GM12878 (cell line): Measurements from ENCODE around the gene CCR7. TPM values are rescaled to one million over a fixed set of nuclear protein-coding genes. Genes with fewer than 3 reads are reported as not detected.

Experiments
- ATF7 ChIP-seq: fragments of 450-650 bp; IDR thresholded peaks from 2 replicates; pipeline ENCODE4 v1.6.1; 2016; ENCODE audit warnings: low read depth, mild to moderate bottlenecking
- CHD1 ChIP-seq: IDR thresholded peaks from 2 replicates; pipeline ENCODE4 v1.6.1; 2012; ENCODE audit warnings: low read depth, low read length, improper control_type of control experiment
- CHD2 ChIP-seq: IDR thresholded peaks from 2 replicates; pipeline ENCODE4 v1.6.1; 2011; ENCODE audit warnings: low read depth, low read length, improper control_type of control experiment, borderline replicate concordance
- CREM ChIP-seq: IDR thresholded peaks from 2 replicates; pipeline ENCODE4 v1.6.1; 2014; ENCODE audit warnings: antibody characterized with exemption, low read depth
- E2F4 ChIP-seq: IDR thresholded peaks from 2 replicates; pipeline ENCODE4 v1.6.1; 2012; ENCODE audit warnings: low read depth, low read length, improper control_type of control experiment
- IKZF1 ChIP-seq: fragments of 450-650 bp; conservative IDR thresholded peaks from 2 replicates; pipeline ENCODE4 v1.6.1; 2017; ENCODE audit warnings: antibody characterized with exemption, mild to moderate bottlenecking
- JUND ChIP-seq: IDR thresholded peaks from 2 replicates; pipeline ENCODE4 v1.6.1; 2012; ENCODE audit warnings: low read depth, mild to moderate bottlenecking, low read length, improper control_type of control experiment, moderate library complexity
- LARP7 ChIP-seq: fragments of 450-650 bp; IDR thresholded peaks from 2 replicates; pipeline ENCODE4 v1.6.1; 2017; ENCODE audit warnings: mild to moderate bottlenecking
- MAX ChIP-seq: IDR thresholded peaks from 2 replicates; pipeline ENCODE4 v1.6.1; 2012; ENCODE audit warnings: low read depth, low read length, improper control_type of control experiment
- MEF2B ChIP-seq: fragments of 450-650 bp; IDR thresholded peaks from 2 replicates; pipeline ENCODE4 v1.6.1; 2018; ENCODE audit warnings: mild to moderate bottlenecking, moderate library complexity; ENCODE audit not compliant: partially characterized antibody, poor library complexity, severe bottlenecking
- NRF1 ChIP-seq: conservative IDR thresholded peaks from 2 replicates; pipeline ENCODE4 v1.6.1; 2011; ENCODE audit warnings: mild to moderate bottlenecking, low read depth, low read length, improper control_type of control experiment
- POLR2AphosphoS2 ChIP-seq: IDR thresholded peaks from 2 replicates; pipeline ENCODE4 v1.6.1; 2011; ENCODE audit warnings: low read depth, mild to moderate bottlenecking, low read length, improper control_type of control experiment, moderate library complexity
- RELB ChIP-seq: fragments of 450-650 bp; IDR thresholded peaks from 2 replicates; pipeline ENCODE4 v1.6.1; 2017; ENCODE audit warnings: low read depth, mild to moderate bottlenecking, moderate library complexity
- SIX5 ChIP-seq: IDR thresholded peaks from 2 replicates; pipeline ENCODE4 v1.6.1; 2011; ENCODE audit warnings: mild to moderate bottlenecking, low read depth, low read length, moderate library complexity; ENCODE audit not compliant: severe bottlenecking
- TAF1 ChIP-seq: IDR thresholded peaks from 2 replicates; pipeline ENCODE4 v1.6.1; 2011; ENCODE audit warnings: mild to moderate bottlenecking, low read depth, low read length, borderline replicate concordance
- TARDBP ChIP-seq: IDR thresholded peaks from 2 replicates; pipeline ENCODE4 v1.6.1; 2016; ENCODE audit warnings: borderline replicate concordance
- TBL1XR1 ChIP-seq: IDR thresholded peaks from 2 replicates; pipeline ENCODE4 v1.6.1; 2012; ENCODE audit warnings: low read depth, low read length, improper control_type of control experiment
- USF1 ChIP-seq: IDR thresholded peaks from 2 replicates; pipeline ENCODE4 v1.6.1; 2011; ENCODE audit warnings: borderline replicate concordance, low read depth, mild to moderate bottlenecking, moderate library complexity, mixed read lengths, low read length; ENCODE audit not compliant: insufficient read depth; ENCODE audit errors: extremely low read length
- ZNF384 ChIP-seq: IDR thresholded peaks from 2 replicates; pipeline ENCODE4 v1.6.1; 2012; ENCODE audit warnings: low read depth, mild to moderate bottlenecking, low read length, improper control_type of control experiment, borderline replicate concordance
- polyA plus RNA-seq, 11 experiments: library from polyadenylated mRNA; depleted of rRNA in 4 of 11; unstranded in 6 of 11; stranded (reverse) in 5 of 11; fragments of >200 nt; fragmentation: Nextera tagmentation in 4 of 11; fragmentation: Illumina TruSeq in 1 of 11; extraction: Ambion mirVana in 4 of 11; extraction: Trizol in 1 of 11; gene quantifications; 1 replicate in 1 of 11; 2 replicates in 10 of 11; pipeline versions ENCODE4 v1.2.1 to v1.2.3, GENCODE V29; 2011 to 2016; ENCODE audit warnings: inconsistent platforms in 2 of 11, missing spikeins in 2 of 11, low read depth in 1 of 11
- total RNA-seq, 4 experiments: library from RNA; depleted of rRNA in 3 of 4; stranded (reverse); fragments of >200 nt in 3 of 4; fragmentation: Illumina TruSeq in 1 of 4; extraction: Trizol in 1 of 4; gene quantifications; 2 replicates each; pipeline versions ENCODE4 v1.2.1 to v1.2.3, GENCODE V29; 2013 to 2021
- TF ChIP-seq, protein P1 (sequence below): IDR thresholded peaks from 2 replicates; pipeline ENCODE4 v1.6.1; 2012; ENCODE audit warnings: low read length, inconsistent platforms
- TF ChIP-seq, protein P2 (sequence below): fragments of 150-350 bp; IDR thresholded peaks from 2 replicates; pipeline ENCODE4 v1.6.1; 2014; ENCODE audit warnings: mild to moderate bottlenecking, low read depth, low read length
- TF ChIP-seq, protein P3 (sequence below): fragments of 450-650 bp; IDR thresholded peaks from 2 replicates; pipeline ENCODE4 v1.6.1; 2017; ENCODE audit warnings: mild to moderate bottlenecking

The CCR7 gene
- total and polyA plus RNA-seq, 10 of the 15 experiments (the other 5 are each of a cell fraction or from before 2014, with no cell fraction given) = 131 to 1,171 (median 260) TPM

- TF ChIP-seq JUND (no peak), CHD2 (no peak), MEF2B (no peak), IKZF1 (no peak), CREM (no peak), LARP7 (no peak), TBL1XR1 (no peak), POLR2AphosphoS2 (peak; percentile 7; the same call in 1 of the 2 replicates), ATF7 (no peak), ZNF384 (no peak), SIX5 (no peak), USF1 (no peak), E2F4 (no peak), TAF1 (no peak), MAX (no peak), TARDBP (no peak), RELB (no peak), NRF1 (no peak), CHD1 (no peak)
- TF ChIP-seq, protein P1, sequence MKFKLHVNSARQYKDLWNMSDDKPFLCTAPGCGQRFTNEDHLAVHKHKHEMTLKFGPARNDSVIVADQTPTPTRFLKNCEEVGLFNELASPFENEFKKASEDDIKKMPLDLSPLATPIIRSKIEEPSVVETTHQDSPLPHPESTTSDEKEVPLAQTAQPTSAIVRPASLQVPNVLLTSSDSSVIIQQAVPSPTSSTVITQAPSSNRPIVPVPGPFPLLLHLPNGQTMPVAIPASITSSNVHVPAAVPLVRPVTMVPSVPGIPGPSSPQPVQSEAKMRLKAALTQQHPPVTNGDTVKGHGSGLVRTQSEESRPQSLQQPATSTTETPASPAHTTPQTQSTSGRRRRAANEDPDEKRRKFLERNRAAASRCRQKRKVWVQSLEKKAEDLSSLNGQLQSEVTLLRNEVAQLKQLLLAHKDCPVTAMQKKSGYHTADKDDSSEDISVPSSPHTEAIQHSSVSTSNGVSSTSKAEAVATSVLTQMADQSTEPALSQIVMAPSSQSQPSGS = no peak
- TF ChIP-seq, protein P2, sequence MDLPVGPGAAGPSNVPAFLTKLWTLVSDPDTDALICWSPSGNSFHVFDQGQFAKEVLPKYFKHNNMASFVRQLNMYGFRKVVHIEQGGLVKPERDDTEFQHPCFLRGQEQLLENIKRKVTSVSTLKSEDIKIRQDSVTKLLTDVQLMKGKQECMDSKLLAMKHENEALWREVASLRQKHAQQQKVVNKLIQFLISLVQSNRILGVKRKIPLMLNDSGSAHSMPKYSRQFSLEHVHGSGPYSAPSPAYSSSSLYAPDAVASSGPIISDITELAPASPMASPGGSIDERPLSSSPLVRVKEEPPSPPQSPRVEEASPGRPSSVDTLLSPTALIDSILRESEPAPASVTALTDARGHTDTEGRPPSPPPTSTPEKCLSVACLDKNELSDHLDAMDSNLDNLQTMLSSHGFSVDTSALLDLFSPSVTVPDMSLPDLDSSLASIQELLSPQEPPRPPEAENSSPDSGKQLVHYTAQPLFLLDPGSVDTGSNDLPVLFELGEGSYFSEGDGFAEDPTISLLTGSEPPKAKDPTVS = no peak
- TF ChIP-seq, protein P3, sequence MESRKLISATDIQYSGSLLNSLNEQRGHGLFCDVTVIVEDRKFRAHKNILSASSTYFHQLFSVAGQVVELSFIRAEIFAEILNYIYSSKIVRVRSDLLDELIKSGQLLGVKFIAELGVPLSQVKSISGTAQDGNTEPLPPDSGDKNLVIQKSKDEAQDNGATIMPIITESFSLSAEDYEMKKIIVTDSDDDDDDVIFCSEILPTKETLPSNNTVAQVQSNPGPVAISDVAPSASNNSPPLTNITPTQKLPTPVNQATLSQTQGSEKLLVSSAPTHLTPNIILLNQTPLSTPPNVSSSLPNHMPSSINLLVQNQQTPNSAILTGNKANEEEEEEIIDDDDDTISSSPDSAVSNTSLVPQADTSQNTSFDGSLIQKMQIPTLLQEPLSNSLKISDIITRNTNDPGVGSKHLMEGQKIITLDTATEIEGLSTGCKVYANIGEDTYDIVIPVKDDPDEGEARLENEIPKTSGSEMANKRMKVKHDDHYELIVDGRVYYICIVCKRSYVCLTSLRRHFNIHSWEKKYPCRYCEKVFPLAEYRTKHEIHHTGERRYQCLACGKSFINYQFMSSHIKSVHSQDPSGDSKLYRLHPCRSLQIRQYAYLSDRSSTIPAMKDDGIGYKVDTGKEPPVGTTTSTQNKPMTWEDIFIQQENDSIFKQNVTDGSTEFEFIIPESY = peak; percentile 84
These were observed 10.5 kb downstream of the CCR7 start (continued) for GRCh38 chr17:40554646-40555295.
